ENCODE results near the gene TTC12.

Gene TTC12

DNA sequence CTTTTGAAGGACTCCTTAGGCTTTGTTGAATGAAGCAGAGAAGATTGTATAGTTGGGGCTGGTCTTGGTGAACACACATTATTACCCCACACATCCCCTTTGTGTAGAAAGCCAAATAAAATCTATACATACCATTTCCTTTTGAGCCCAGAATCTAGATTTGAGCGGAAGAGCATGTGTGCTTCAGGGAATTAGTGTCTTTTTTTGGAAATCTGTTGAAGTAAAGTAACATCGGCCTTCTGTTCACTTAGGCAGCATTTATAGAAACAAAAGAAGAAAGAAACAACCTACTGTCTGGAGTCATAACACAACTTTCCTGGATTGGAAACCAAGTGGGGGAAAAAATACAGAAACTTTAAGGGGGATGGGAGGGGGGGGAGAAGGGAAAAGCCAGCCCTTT lies 37.9 kb upstream of the TTC12 start:
- no peak overlapping the region for H3K9ac ChIP-seq
- no peaks in the 10 kb centered on the region for H3K79me2 ChIP-seq (ENCODE audit: insufficient read depth, low read depth)
- H3K4me2 ChIP-seq = no peak overlapping the region
- no peaks in the 10 kb centered on the region for H3K36me3 ChIP-seq (ENCODE audit: insufficient read depth)
- no peak overlapping the region for H3K4me3 ChIP-seq (IDR thresholded peaks at IDR 0.05; ENCODE audit: insufficient read depth, low read depth, low read length)
- H2AFZ ChIP-seq (ENCODE audit: low read depth) = no peak overlapping the region
- no peaks in the 10 kb centered on the region for H4K20me1 ChIP-seq (ENCODE audit: insufficient read depth)
- H3K27ac ChIP-seq = no peak overlapping the region
- H3K27me3 ChIP-seq (ENCODE audit: insufficient read depth, low read depth) = no peaks in the 10 kb centered on the region
- no peaks in the 10 kb centered on the region for H3K4me1 ChIP-seq (ENCODE audit: low read depth, poor library complexity, severe bottlenecking)
- TF ChIP-seq, protein P1, sequence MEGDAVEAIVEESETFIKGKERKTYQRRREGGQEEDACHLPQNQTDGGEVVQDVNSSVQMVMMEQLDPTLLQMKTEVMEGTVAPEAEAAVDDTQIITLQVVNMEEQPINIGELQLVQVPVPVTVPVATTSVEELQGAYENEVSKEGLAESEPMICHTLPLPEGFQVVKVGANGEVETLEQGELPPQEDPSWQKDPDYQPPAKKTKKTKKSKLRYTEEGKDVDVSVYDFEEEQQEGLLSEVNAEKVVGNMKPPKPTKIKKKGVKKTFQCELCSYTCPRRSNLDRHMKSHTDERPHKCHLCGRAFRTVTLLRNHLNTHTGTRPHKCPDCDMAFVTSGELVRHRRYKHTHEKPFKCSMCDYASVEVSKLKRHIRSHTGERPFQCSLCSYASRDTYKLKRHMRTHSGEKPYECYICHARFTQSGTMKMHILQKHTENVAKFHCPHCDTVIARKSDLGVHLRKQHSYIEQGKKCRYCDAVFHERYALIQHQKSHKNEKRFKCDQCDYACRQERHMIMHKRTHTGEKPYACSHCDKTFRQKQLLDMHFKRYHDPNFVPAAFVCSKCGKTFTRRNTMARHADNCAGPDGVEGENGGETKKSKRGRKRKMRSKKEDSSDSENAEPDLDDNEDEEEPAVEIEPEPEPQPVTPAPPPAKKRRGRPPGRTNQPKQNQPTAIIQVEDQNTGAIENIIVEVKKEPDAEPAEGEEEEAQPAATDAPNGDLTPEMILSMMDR (conservative IDR thresholded peaks at IDR 0.05; ENCODE audit: low read depth, low read length) = no peak

DNA sequence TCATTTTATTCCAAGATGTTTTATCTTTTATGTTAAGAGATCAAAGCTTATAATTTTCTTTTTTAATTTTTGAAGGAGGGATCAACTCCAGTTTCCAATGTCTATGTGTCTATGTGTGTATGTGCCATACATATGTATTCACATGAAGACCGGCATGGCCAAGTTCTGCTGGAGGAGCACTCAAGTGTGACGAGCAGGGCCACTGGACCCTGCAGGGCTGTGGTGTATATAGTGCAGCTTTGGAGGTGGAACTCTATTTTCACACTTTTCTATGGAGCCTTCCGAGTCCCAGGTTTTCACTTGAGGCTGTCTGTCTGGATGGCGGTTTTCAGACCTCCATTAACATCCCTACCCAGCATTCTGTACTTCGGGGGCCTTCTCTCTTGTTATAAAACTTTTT lies 36.5 kb upstream of the TTC12 start:
- Histone ChIP-seq H3K4me2 (no peak overlapping the region), H3K9ac (no peak overlapping the region), H3K4me3 (IDR thresholded peaks at IDR 0.05; ENCODE audit: insufficient read depth, low read depth, low read length) (no peak overlapping the region), H3K36me3 (ENCODE audit: insufficient read depth) (no peaks in the 10 kb centered on the region), H3K27me3 (ENCODE audit: insufficient read depth, low read depth) (no peaks in the 10 kb centered on the region), H2AFZ (ENCODE audit: low read depth) (no peak overlapping the region), H3K79me2 (ENCODE audit: insufficient read depth, low read depth) (no peaks in the 10 kb centered on the region), H4K20me1 (ENCODE audit: insufficient read depth) (no peaks in the 10 kb centered on the region), H3K27ac (no peak overlapping the region), H3K4me1 (ENCODE audit: low read depth, poor library complexity, severe bottlenecking) (no peaks in the 10 kb centered on the region)
- TF ChIP-seq, protein P1 (conservative IDR thresholded peaks at IDR 0.05; ENCODE audit: low read depth, low read length) = no peak

DNA sequence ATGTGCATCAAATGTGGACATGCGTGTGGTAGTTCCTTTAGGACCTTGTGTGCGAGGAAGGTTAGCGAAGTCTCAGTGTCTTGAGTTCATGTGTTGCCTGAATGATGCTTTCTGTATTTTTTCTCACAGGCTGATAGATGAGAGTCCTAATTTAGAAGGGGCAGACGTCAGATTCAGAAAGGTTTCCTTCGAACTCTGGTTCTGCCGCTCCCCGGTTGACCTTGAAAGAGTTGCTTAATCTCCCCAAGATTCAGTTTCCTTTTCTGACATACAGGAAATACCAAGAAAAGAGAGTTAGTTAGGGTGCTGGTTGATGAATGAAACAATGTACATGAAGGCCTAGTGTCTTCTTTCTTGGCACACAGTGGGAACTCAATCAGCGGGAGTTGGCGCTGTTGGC lies 35.9 kb upstream of the TTC12 start:
- Histone ChIP-seq H3K9ac (no peak overlapping the region), H4K20me1 (ENCODE audit: insufficient read depth) (no peaks in the 10 kb centered on the region), H2AFZ (ENCODE audit: low read depth) (no peak overlapping the region), H3K4me1 (ENCODE audit: low read depth, poor library complexity, severe bottlenecking) (no peaks in the 10 kb centered on the region), H3K36me3 (ENCODE audit: insufficient read depth) (no peaks in the 10 kb centered on the region), H3K27me3 (ENCODE audit: insufficient read depth, low read depth) (no peaks in the 10 kb centered on the region), H3K79me2 (ENCODE audit: insufficient read depth, low read depth) (no peaks in the 10 kb centered on the region), H3K27ac (no peak overlapping the region), H3K4me3 (IDR thresholded peaks at IDR 0.05; ENCODE audit: insufficient read depth, low read depth, low read length) (no peak overlapping the region), H3K4me2 (no peak overlapping the region)
- TF ChIP-seq, protein P1 (conservative IDR thresholded peaks at IDR 0.05; ENCODE audit: low read depth, low read length) = no peak

DNA sequence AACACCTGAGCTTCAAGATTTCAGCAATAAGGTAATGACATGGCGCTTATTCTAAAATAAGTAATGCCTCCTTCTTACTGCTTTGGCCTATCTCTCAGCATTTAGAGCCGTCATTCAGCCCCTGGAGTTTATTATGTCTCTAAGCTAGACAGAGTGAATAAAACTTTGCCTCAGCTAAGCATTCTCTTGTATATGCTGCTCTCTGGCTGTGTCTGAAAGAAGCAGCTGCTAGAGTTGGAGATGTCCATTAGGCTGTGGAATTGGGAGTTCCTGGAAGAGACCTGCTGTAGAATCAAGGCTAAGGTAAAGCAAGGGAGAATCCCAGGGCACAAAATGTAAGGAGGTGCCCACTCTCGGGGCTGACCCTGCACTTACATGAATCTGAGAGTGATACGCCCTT lies 35.5 kb upstream of the TTC12 start:
- no peaks in the 10 kb centered on the region for H3K4me1 ChIP-seq (ENCODE audit: low read depth, poor library complexity, severe bottlenecking)
- no peak overlapping the region for H3K9ac ChIP-seq
- H3K27me3 ChIP-seq (ENCODE audit: insufficient read depth, low read depth) = no peaks in the 10 kb centered on the region
- TF ChIP-seq, protein P1 (conservative IDR thresholded peaks at IDR 0.05; ENCODE audit: low read depth, low read length) = no peak
- no peaks in the 10 kb centered on the region for H3K36me3 ChIP-seq (ENCODE audit: insufficient read depth)
- no peaks in the 10 kb centered on the region for H4K20me1 ChIP-seq (ENCODE audit: insufficient read depth)
- no peak overlapping the region for H3K27ac ChIP-seq
- H3K4me2 ChIP-seq = no peak overlapping the region
- no peaks in the 10 kb centered on the region for H3K79me2 ChIP-seq (ENCODE audit: insufficient read depth, low read depth)
- H2AFZ ChIP-seq (ENCODE audit: low read depth) = no peak overlapping the region
- H3K4me3 ChIP-seq (IDR thresholded peaks at IDR 0.05; ENCODE audit: insufficient read depth, low read depth, low read length) = no peak overlapping the region

DNA sequence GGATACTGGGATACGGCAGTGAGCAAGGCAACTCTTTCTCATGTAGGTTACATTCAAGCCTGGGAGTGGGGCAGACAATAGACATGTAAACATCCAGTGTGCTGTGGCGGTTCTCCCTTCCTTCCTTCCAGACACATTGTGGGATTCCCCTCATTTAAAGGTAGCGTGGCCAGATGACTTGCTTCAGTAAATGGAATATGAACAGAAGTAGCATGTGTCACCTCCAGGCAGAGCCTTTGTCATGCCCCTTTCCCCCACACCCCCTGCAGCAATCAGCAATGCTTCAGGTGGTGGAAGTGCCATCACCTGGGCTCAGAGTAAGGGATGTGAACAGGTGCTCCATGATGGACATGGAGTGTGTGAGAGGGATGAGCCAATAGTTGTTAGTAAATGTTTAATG lies 34.8 kb upstream of the TTC12 start:
- H2AFZ ChIP-seq (ENCODE audit: low read depth) = no peak overlapping the region
- H3K36me3 ChIP-seq (ENCODE audit: insufficient read depth) = no peaks in the 10 kb centered on the region
- H3K4me1 ChIP-seq (ENCODE audit: low read depth, poor library complexity, severe bottlenecking) = no peaks in the 10 kb centered on the region
- H3K27ac ChIP-seq = no peak overlapping the region
- H3K4me2 ChIP-seq = no peak overlapping the region
- no peaks in the 10 kb centered on the region for H4K20me1 ChIP-seq (ENCODE audit: insufficient read depth)
- H3K27me3 ChIP-seq (ENCODE audit: insufficient read depth, low read depth) = no peaks in the 10 kb centered on the region
- TF ChIP-seq, protein P1 (conservative IDR thresholded peaks at IDR 0.05; ENCODE audit: low read depth, low read length) = no peak
- no peak overlapping the region for H3K9ac ChIP-seq
- no peaks in the 10 kb centered on the region for H3K79me2 ChIP-seq (ENCODE audit: insufficient read depth, low read depth)
- no peak overlapping the region for H3K4me3 ChIP-seq (IDR thresholded peaks at IDR 0.05; ENCODE audit: insufficient read depth, low read depth, low read length)

Measured in KMS-11 (cell line).